Posterior cingulate gyrus (tissue), 11 donors: Measurements from ENCODE around the gene NUPR2.
"Not testable (repeated sequence)": the region's sequence is repeated elsewhere in the genome, so short reads cannot be mapped to it uniquely, and the experiment has no call there.

Experiments
- DNase-seq, 10 donors: peaks; one replicate each; pipeline versions ENCODE4 v3.0.0 to v3.0.0-alpha.2; 2020 to 2021; ENCODE audit warnings: mixed read lengths in 3 of 10
- intact Hi-C: fragments of 100-400 bp; cut with DNase I; formaldehyde crosslinking; loops from one replicate; pipeline ENCODE4 v1.15.1; 2023

The NUPR2 gene, protein sequence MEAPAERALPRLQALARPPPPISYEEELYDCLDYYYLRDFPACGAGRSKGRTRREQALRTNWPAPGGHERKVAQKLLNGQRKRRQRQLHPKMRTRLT

DNA sequence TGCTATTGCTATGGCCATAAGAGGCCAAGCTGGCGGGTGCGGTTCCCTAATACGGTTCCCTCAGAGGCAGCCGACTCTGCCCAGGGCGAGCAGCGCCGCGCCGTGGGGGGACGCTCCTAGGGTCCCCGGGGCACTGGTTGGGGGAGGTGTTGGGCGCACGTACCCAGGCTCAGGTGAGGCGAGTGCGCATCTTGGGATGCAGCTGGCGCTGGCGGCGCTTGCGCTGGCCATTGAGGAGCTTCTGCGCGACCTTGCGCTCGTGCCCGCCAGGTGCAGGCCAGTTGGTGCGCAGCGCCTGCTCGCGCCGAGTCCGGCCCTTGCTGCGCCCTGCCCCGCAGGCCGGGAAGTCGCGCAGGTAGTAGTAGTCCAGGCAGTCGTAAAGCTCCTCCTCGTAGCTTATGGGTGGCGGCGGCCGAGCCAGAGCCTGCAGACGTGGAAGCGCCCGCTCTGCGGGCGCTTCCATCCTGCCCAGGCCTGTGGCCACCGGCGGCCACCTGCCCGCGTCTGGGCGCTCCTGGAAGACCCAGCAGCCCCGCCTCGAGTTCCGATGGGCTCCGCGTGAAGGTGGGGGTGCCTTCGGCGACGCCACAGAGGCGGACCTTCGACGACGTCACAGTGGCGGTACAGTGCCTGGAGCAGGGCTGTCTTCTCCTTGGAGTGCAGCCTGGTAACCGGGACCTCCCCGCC is at the start of gene NUPR2:
TSS of gene NUPR2 (minus strand) at position 566 of the 687 bp plus-strand sequence. CDS start at position 463, 103 bp downstream.
- intact Hi-C loops: no loop called here
- DNase-seq: peak in 3 of 10 donors; percentile 39 to 85 (median 73)

DNA sequence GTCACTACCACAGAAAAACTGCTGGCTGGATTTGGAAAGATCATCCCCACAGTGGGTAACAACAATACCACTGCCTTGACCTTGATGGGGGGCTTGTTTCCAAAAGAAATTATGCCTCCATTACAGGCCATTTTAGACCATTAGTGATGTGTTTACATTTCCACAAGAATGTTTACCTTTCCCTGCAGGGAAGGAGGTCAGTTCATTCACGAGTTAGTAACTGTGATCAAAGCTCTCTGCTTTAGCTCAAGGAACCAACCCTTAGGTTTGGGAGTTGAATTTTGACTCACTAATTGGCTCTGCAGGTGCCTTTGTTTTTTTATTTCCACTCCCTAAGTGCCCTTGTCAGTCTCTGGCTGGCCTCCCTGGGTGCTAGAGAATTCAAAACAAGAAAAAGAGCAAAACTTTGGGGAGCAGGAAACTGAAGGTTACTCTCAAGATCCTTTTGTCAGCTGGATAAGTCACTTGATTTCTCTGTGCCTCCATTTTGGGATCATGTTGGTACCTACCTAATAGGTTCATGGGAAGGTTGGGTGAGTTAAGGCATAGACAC is 41.1 kb upstream of the NUPR2 start:
- no peak for DNase-seq
- intact Hi-C loops: no loop called here

DNA sequence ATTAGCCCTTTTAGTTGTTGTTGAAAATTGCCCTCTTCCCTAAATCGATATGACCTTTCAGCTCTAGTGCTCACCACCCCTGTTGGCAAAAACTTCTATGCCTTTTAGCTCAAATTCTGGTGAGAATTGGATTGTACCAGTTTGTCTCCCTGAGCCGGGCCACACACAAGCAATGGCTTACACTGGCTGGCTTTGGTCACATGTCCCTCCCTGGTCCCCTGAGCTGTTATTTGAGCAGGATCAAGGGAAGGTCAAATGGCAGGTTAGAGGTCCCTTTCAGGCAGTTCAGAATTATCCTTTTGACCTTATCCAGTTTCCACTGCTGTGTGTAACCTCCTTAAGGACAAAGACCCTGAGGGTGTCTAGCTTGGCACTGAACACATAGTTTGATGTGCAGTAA is 14.8 kb upstream of the NUPR2 start:
- DNase-seq, intact Hi-C loops: not testable (repeated sequence)

DNA sequence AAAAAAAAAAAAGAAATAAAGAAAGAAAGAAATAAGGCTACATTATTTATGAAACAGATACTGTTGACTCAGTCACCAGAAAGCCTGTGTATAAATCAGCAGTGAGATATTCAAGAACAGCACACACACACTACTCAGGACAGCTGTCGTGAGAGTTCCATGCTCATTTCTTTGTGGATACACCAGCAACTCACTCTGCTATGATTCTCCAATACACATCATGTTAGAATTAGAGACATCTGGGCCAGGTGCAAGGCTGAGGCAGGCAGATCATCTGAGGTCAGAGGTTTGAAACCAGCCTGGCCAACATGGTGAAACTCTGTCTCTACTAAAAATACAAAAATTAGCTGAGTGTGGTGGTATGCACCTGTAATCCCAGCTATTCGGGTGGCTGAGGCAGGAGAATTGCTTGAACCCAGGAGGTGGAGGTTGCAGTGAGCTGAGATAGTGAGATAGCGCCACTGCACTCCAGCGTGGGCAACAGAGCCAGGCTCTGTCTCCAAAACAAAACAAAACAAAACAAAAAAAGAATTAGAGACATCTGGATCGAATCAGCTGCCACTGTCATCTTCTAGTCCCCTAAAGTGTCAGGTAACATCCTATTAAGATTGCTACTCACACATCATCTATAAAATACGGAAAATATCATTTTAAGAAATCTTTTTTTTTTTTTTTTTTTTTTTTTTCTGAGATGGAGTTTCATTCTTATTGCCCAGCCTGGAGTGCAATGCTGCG is 11.2 kb upstream of the NUPR2 start:
- intact Hi-C loops: no loop called here
- DNase-seq: no peak

DNA sequence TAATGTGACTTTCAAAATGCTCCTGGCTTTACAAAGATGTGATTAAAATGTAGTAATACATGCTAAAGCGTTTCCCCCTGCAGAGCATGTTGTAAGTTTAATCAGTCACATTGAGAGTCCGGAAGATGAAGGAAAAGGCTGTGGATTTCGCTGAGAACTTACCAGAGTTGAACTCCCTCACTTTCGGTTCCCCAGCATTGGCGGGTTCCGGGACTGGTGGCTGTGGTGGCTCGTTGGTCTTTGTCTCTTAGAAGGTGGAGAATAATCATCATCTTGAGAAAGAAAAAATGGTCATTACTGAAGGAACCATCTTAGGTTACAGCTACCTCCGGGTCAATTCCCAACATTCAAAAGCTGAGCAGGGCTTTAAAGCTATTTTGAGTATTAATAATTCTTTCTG is 9.6 kb upstream of the NUPR2 start:
- intact Hi-C loops: no loop called here
- DNase-seq: peak in 1 of 10 donors; percentile 57

DNA sequence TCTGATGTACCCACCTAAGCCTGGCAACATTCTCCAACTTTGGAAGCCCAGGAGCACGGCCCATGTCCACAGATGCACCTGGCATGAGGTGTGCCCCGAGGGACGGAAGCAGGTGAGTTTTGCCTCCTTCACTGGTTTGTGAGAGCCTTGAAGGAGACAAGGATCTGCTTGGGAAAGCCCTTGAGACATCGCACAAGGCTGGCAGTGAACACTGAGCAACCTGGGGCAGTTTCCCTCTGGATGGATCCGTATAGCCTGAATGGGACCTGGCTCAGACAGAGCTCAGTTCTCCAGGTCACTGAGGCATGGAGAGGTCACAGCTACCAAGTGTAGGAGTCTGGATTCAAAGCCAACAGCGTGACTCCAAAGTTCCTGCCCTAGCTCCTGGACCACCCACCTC is 8.8 kb upstream of the NUPR2 start:
- intact Hi-C loops: no loop called here
- DNase-seq: no peak

DNA sequence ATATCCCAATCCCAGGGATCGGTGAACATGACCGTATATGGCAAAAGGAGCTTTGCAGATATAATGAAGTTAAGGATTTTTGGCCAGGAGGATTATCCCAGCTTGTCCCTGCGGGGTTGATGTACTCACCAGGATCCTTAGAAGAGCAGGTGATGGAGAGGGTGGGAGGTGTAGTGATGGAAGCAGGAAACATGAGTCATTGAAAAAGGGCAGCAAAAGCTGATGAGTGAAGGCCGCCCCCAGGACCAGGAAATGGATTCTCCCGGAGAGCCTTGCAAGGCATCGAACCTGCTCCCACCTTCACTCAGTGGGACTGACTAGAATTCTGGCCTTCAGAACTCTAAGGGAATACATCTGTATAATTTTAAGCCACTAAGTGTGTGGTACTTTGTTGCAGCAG is 5.2 kb upstream of the NUPR2 start:
- intact Hi-C loops: no loop called here

DNA sequence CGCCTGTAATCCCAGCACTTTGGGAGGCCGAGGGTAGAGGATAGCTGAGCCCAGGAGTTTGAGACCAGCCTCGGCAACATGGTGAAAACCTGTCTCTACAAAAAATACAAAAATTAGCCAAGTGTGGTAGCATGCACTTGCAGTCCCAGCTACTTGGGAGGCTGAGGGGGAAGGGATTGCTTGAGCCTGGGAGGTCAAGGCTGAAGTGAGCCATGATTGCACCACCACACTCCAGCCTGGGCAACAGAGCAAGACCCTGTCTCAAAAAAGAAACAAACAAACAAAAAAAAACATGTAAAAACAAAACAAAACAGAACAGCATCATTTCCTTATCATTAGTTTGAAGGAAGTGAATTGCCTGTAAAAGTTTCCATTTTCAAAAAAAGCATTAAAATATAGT is 4.0 kb downstream of the NUPR2 start:
- intact Hi-C loops, DNase-seq: not testable (repeated sequence)

More for the DNA sequence above, 5.2 kb upstream of the NUPR2 start:
- peak in 1 of 10 donors; percentile 17 for DNase-seq

DNA sequence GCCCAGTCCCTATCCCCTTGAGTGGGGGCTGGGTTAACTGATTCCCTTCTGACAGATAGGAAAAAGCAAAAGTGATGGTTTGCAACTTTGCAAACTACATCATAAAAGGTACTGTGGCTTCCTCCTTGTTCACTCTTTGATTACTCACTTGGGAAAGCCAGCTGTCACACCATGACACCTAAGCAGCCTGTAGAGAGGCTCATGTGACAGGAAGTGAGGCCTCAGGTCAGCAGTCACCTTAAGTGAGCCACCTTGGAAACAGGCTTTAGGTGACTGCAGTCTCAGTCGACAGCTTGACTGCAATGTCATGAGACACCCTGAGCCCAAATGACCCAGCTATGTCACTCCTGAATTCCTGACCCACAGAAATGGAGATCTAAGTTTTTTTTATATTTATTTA is 5.6 kb downstream of the NUPR2 start:
- DNase-seq: no peak
- intact Hi-C loops: no loop called here

DNA sequence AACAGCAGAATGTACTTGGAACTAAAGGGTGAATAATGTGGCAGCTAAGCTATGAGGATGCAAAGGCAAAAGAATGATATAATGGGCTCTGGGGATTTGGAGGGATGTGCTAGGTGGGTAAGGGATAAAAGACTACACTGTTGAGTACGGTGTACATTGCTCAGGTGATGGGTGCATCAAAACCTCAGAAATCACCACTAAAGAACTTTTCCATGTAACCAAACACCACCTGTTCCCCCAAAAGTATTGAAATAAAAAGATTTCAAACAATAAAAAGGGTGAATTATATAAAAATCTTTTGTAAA is 8.3 kb downstream of the NUPR2 start:
- DNase-seq: no peak
- intact Hi-C loops: loop anchor here (5.0 kb wide), 1 partner anchor 46 kb away; the partner anchor contains the start of gene SUMF2

DNA sequence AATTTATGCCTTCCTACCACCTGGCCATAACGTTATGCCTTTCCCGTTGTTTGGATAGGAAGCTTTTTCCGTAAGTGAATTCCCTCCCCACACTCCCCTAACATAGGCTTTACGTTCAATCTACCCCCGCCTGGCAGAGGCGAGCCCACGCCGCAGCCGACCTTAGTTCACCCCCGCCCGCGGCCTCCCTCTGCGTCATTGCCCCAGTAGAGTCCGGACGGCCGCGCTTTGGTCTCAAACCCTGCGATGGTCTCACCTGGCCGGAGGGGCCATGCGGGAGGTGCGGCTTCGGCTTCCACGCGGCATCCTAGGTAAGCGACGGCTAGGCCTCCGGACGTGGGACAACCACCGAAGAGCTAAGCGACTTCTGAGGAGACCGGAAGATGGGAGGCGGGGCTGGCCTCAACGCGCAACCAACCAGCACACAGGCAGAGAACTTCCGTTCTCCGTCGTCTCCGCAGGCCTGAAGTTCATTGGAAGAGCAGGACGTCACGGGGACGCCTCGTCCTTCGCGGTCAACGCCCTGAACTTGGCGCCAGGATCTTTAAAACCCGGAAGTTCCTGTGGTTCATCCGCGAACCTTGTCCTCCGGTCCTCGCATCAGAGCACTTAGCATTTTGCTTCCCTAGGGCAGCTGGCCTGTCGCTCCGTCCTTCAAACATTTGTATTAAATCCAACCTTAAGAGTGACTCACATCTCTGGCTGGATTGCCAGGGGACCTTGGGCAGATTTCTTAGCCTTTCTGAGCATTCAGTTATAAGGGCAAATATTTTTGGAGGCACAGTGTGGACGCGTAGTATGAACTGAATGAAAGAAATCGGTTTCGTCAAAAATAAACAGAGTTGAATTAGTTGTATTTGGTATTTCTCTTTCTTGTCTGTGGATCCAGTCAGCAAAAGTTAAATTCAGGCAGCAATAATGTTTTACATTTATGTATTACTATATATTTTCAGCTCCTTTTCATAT is 9.8 kb downstream of the NUPR2 start, which contains the start of gene CHCHD2:
TSS of gene CHCHD2 (minus strand) at position 369 of the 966 bp plus-strand sequence. CDS start at position 306, 63 bp downstream.
- peak; percentile 94 to 100 (median 96) for DNase-seq
- intact Hi-C loops: loop anchor here (1.0 to 5.0 kb wide), 2 partner anchors 27 to 44 kb away; partner anchors contain the start of gene SUMF2

DNA sequence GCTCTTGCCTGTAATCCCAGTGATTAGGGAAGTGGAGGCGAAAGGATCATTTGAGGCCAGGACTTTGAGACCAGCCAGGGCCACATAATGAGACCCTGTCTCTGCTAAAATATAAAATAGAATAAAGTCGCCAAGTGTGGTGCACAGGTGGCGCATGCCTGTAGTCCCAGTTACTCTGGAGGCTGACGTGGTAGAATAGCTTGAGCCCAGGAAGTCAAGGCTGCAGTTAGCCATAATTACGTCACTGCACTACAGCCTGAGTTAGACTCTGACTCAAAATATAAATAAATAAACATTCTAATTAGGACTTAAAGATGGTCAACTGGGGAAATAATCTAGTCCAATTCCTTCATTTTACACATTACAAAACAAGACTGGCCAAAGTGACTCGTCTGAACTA is 10.7 kb downstream of the NUPR2 start:
- DNase-seq: no peak
- intact Hi-C loops: loop anchor here (5.0 kb wide), 1 partner anchor 43 kb away; the partner anchor contains the start of gene SUMF2

DNA sequence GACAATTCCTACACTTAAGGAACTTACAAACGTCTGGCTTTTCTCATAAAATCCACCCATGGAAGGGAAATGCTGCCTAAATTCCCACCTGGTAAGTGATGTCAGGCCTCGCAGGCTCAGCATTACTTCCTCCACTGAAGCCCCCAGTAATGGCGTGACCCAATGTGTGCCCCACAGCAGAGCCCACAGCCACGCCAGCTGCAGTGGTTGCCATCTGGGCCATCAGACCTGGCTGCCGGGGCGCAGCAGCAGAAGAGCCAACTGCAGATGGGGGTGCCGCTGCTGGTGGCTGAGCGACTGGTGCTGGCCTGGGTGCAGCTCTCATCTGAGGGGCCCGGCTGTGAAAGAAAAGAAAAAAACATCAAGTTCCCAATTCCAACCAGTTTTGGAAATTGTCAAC is 12.1 kb downstream of the NUPR2 start:
- DNase-seq, intact Hi-C loops: not testable (repeated sequence)

DNA sequence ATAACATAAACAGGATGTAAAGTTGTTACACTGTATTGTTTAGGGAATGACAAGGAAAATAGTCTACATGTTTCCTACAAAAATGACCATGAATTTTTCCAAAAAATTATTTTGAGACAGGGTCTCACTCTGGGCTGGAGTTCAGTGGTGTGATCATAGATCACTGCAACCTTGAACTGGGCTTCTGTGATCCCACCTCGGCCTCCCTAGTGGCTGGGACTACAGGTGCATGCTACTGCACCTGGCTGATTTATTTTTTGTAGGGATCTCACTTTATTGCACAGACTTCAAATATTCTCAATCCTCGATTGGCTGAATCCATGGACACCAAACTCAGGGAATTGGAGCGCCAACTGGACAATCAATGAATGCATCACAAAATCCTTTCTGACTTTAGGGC is 16.6 kb downstream of the NUPR2 start:
- intact Hi-C loops: no loop called here
- no peak for DNase-seq

DNA sequence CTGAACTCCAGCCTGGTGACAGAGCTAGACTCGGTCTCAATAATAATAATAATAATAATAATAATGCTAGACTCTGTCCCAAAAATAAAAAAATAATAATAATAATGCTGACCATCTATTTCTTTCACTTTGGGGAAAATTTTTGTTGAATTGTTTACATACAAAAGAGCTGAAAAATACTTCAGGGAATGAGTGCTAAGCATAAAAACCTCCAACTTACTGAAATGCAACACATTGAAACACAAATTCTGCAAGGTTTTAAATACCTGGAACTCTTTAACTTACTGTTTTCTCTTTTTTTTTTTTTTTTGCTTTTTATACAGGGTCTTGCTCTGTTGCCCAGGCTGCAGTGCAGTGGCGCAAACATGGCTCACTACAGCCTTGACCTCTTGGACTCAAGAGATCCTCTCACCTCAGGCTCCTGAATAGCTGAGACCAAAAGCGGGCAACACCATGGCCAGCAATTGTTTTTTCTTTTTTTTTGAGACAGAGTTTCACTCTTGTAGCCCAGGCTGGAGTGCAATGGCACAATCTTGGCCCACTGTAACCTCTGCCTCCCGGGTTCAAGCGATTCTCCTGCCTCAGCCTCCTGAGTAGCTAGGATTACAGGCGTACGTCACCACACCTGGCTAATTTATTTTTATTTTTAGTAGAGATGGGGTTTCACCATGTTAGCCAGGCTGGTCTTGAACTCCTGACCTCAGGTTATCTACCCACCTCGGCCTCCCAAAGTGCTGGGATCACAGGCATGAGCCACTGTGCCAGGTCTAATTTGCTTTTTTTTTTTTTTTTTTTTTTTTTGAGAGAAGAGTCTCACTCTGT is 17.8 kb downstream of the NUPR2 start:
- intact Hi-C loops, DNase-seq: not testable (repeated sequence)

DNA sequence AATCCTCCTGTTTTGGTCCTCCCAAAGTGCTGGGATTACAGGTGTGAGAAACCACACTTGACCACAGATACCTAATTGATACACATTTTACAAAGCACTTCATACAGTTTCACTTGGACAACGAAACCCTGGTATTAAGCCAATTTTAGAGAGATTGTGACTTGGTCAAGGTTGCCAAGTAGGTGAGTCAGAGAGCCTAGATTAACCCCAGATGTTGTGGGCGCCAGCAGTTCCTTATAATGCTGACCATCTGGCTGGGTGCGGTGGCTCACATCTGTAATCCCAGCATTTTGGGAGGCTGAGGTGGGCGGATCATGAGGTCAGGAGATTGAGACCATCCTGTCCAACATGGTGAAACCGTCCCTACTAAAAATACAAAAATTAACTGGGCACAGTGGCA is 18.5 kb downstream of the NUPR2 start:
- peak in 1 of 10 donors; percentile 17 for DNase-seq
- intact Hi-C loops: no loop called here

DNA sequence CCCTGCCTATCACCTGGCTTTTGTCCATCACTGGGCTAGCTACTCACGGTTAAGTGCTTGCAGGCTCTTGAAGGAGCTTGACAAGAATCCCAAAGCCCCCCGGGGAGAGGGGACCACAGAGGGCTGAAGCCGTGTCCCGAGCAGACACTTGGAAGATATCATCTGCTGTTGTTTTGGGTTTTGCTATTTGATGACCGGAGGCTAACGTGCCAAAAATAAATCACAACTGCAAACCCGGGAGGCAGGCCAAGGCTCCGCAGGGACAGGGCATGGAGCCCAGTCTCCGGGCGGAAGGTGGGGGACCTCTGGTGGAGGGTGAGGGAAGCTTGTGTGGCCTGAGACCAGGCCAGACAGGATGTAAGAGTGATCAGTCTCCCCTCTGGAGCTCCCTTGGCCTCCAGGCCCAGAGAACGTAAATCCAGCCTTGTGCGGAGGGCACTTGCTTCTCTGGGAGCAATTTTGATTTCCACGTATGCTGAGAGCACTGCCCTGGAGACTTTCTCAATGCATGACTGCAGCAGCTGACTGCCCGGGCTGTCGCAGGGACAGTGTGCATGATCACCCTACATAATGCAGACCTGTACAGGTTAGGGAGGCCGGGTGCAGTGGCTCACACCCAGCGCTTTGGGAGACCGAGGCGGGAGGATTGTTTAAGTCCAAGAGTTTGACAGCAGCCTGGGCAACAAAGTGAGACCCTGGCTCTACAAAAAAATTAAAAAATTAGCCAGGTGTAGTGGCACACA is 23.3 kb downstream of the NUPR2 start, which contains the start of gene PHKG1:
TSS of gene PHKG1 (minus strand) at position 164 of the 743 bp plus-strand sequence. CDS start 4,011 bp downstream, outside the sequence.
- peak; percentile 69 to 95 (median 80) for DNase-seq
- intact Hi-C loops: no loop called here

DNA sequence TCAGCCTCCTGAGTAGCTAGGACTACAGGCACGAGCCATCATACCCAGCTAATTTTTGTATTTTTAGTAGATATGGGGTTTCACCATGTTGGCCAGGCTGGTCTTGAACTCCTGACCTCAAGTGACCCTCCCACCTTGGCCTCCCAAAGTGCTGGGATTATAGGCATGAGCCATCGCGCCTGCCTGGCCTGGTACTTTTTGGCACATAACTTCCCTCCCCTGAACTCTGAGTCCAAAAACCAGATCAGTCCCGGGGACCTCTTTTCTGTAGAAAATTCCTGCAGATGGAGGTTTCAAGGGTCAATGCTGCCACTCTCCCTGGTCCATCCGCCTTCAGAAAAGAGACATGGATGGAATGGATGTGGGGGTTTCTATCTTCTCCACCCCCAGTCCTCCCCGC is 23.8 kb downstream of the NUPR2 start:
- intact Hi-C loops, DNase-seq: not testable (repeated sequence)
